GM15510 (cell line): ENCODE measurements around the gene POLR3E.

Experiments used
- POLR2A ChIP-seq: IDR thresholded peaks from 3 replicates; pipeline ENCODE4 v1.6.1; 2011; ENCODE audit warnings: borderline replicate concordance; ENCODE audit not compliant: insufficient read length; ENCODE audit errors: extremely low read depth

Gene POLR3E, protein sequence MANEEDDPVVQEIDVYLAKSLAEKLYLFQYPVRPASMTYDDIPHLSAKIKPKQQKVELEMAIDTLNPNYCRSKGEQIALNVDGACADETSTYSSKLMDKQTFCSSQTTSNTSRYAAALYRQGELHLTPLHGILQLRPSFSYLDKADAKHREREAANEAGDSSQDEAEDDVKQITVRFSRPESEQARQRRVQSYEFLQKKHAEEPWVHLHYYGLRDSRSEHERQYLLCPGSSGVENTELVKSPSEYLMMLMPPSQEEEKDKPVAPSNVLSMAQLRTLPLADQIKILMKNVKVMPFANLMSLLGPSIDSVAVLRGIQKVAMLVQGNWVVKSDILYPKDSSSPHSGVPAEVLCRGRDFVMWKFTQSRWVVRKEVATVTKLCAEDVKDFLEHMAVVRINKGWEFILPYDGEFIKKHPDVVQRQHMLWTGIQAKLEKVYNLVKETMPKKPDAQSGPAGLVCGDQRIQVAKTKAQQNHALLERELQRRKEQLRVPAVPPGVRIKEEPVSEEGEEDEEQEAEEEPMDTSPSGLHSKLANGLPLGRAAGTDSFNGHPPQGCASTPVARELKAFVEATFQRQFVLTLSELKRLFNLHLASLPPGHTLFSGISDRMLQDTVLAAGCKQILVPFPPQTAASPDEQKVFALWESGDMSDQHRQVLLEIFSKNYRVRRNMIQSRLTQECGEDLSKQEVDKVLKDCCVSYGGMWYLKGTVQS

DNA sequence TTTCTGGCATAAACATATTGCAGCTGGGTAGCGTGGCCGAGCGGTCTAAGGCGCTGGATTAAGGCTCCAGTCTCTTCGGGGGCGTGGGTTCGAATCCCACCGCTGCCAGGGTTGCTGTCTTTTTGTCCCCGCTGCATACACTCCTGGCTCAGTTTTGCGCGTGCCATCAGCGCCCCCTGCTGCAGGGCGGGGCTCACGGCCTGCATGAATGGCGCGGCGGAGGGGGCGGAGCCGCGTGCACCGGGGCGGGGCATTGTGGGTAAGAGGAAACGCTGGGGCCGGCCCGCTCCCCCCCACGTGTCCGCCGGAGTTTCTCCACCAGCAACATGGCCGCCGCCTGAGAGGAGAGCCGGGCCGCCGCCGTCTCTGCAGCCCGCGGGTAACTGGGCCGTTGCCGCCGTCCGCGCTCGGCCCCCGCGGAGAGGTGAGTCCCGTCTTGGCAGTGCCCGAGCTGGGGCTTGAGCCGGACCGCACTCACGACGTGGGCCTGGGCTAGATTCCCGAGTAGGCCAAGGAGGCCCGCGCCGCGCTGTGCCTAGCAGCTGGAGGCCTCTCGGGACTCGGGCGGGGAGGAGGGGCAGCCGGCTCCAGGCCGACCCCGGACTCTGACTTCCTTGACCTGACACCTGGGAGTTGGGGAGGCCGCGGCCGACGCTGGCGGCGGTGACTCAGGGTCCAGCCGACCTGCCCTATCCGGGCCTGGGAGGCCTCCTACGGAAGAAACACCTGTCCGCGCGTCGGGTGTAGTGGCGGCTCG lies at the start of gene POLR3E:
TSS of gene POLR3E (plus strand) at position 296 of the 757 bp plus-strand sequence. CDS start 5,560 bp downstream, outside the sequence.
- TF ChIP-seq POLR2A = peak; percentile 74

DNA sequence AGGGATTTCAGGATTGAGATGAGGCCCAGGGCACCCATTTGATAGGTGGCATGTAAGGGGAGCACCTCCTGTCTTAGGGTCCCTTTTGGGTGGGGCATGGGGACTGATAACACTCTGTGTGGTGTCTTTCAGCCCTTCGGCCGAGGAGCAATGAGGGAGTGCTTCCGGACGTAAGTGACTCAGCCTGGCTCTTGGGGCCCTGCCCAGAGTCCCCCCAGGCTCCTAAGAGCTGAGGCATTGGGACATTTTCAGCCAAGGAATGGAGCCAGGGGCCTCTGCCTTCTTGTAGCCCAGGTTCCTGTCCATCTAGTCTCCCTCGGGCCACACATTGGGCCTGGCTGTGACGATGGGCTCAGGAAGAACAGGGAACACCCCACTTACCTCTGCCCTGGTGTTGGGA lies 46.7 kb upstream of the POLR3E start:
- TF ChIP-seq POLR2A = no peak

DNA sequence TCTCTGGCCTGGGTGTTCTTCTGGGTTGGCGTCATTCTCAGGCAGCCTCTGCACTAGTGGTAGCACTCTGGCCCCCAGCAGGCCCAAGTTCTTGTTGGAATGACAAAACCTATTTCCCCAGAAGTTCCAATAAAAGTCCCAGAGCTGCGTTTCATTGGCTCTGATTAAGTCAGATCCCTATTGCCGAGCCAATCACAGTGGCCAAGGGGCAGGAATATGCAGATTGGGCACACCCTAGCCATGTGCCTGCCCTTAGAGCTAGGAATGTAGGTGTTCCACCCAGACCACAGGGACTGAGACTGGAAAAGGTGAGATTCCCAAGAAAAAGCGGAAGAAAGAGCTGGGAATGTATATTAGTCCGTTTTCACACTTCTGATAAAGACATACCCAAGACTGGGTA lies 44.9 kb upstream of the POLR3E start:
- no peak for TF ChIP-seq POLR2A

DNA sequence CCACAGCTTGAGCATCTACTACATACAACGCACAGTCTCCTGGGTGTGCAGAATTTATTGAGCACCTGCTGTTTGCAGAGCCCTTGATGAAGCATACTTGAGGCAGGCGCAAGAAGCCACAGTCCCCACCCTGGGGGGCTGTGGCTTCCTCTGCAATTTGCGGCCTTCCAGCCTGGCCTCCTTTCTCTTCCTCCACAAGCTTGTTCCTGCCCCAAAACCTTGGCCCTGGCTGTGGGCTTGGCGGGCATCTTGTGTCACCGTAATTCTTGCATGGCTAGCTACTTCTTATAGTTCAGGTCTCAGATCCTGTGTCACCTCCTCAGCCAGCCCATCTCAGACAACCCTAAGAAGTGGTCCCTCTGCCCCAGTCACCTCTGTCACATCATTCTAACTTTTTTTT lies 43.9 kb upstream of the POLR3E start:
- no peak for TF ChIP-seq POLR2A

DNA sequence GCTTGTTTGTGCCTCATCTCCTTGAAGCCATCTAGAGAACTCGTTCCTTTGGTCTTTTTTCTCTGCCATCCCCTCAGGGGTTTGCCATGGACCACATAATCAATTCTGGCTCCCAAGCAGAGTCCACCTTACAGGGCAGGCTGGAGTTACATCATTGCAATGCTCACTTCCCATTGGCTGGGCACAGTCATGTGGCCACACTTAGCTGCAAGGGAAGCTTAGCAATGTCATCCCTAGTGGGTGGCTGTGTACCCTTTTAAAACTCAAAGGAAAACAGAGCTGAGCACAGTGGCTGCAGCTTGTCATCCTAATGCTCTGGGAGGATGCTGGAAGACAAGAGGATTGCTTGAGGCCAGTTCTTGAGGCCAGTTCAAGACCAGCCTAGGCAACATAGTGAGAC lies 41.9 kb upstream of the POLR3E start:
- no peak for TF ChIP-seq POLR2A

DNA sequence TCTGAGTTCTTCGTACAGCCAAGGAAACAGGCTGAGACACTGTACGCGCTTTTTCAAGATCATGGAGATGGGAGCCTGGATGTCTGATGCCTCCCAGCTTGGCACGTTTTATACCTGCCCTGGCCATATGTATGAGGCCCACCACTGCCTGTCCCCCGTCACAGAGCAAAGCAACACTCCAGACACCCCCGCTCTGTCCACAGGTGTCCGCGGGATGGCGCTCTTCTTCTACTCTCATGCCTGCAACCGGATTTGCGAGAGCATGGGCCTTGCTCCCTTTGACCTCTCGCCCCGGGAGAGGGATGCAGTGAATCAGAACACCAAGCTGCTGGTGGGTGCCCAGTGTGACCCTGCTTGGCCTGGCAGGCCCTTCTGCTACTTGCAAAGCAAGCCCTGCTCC lies 39.8 kb upstream of the POLR3E start:
- no peak for TF ChIP-seq POLR2A

DNA sequence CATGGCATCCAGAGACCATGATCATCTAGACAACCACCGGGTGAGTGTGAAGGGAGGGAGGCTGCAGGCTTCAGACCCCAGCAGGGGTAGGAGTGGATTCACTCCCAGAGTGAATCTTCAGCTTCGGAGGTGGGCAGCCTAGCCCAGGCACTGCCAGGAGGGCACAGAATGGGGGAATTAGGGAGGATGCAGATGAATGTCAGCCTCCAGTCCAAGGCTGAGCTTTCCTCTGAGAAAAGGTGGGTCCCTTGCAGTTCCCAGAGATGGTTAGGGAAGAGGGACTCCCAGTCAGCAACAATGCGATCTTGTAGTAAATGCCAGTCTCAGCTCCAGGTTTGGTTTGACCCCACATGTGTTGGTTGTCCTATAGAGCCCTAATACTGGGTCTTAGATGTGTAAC lies 36.7 kb upstream of the POLR3E start:
- no peak for TF ChIP-seq POLR2A

DNA sequence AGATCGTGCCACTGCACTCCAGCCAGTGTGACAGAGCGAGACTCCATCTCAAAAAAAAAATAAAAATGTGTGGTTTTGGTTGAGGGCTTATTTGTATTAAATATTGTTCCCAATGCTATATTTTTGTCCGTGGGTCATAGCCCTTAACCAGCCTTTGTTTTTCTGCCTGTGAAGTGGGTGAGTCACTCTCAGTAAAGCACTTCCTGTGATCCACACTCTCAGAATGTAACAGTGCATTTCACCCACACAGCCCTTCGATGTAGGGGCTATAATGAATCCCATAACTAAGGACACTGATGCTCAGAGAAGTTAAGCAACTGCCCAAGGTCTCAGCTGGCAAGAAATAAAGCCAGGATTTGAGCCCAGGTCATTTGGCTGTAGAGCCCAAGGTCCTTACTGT lies 34.7 kb upstream of the POLR3E start:
- no peak for TF ChIP-seq POLR2A

DNA sequence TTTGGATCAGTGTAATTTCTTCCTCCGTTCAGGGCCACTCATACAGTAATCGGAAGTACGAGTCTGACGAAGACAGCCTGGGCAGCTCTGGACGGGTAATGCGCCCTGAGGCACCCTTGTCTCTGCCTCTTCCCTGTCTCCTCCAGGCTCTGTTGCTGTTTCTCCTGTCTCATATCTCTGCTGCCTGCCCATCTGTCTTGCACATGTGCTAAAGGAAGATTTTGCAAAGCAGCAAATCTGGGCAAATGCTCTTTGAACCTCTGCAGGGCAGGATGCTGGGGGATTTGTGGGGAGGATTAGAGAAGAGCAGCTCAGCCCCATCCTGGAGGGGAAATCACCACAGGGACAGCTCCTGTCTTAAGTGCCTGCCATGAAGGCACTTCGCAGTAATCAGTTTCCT lies 32.4 kb upstream of the POLR3E start:
- no peak for TF ChIP-seq POLR2A

DNA sequence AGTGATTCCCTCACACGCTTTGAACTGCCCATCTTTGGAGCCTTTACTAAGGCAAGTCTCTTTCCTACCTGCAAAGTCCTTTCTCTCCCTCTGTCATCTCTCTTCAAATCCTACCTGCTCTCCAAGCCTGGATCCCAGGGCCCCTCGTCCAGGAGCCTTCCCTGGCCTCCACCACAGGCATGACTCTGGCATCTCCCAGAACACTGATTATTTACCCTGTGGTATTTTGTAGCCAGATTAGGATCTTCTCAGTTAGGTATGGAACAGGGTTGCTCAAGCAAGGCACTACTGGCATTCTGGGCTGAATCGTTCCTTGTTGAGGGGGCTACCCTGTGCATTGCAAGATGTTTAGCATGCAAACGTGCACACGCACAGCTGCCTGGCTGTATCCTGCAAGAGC lies 31.9 kb upstream of the POLR3E start:
- no peak for TF ChIP-seq POLR2A

DNA sequence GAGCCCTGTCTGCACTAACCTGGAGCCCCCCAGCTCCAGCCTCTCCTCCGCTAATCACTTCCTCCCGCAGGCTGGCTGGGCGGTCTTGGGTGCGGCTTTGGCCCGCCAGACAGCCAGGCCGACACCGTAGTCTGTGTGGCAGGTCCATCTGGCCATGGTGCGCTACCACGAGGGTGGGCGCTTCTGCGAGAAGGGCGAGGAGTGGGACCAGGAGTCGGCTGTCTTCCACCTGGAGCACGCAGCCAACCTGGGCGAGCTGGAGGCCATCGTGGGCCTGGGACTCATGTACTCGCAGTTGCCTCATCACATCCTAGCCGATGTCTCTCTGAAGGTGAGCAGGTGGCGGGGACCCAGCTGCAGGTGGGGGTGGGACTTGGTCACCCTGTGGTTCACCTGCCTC lies 30.7 kb upstream of the POLR3E start:
- TF ChIP-seq POLR2A = no peak

DNA sequence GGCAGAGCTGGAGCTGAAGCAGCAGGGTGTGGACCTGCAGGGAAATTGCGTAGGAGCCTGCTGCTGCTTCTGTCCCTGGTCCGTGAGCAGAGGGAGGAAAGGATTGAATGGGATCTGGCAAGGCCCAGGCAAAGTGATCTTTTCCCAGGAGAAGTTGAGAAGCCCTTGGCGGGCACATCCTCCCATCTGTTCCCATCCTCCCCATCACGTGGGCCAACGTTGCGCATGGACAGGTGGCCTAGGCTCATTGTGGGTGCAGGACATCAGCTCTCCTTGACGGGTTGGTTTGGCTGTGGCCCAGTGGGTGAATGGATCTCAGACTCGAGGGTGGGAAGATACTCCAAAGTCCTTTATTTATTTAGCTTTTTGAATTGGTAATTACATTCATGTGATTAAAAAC lies 29.4 kb upstream of the POLR3E start:
- no peak for TF ChIP-seq POLR2A

DNA sequence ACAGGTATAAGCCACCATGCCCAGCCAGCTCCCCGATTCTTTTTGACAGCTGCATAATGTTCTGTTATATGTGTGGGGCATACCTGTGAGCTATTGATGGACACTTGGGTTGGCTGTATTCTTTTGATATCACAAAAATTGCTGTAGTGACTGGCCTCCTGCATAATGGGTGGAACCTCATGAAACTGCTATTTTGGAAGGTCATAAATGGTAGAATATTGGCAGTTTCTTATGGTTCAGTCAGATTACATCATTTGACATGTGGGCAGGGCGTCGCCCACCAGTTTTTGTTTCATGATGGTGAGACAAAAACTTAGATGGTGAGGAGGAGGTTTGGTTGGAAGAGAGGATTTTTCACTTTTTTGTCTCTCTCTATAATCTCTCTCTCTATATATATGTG lies 26.7 kb upstream of the POLR3E start:
- TF ChIP-seq POLR2A = no peak

DNA sequence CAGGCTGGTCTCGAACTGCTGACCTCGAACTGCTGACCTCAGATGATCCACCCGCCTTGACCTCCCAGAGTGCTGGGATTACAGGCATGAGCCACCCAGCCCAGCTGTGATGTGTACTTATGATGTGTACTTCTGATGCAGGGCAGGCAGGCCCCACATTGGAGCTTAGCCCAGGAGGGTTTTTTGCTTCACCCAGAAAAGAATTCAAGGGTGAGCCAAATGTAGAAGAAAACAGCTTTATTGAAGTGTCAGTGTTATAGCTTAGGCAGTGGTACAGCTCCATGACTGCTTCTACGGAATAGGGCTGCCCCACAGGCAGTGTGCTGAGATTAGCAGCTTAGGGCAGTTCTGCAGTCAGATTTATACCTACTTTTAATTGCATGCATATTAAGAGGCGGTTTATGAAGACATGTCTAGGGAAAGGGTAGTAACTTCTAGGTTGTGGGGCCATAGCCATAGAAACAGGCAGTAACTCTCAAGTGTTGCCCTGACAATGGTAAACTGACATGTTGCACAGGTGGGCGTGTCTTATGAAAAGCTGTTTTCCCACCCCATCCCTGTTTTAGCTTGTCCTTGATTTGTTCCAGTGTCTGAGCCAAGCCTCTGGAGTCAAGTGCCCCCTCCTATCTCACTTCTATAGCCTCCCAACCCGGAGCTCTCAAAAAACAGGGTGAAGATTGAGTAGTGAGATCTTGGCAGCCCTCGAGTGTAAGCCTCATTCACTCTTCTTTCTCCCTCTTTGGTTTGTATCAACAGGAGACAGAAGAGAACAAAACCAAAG lies 24.1 kb upstream of the POLR3E start:
- no peak for TF ChIP-seq POLR2A

DNA sequence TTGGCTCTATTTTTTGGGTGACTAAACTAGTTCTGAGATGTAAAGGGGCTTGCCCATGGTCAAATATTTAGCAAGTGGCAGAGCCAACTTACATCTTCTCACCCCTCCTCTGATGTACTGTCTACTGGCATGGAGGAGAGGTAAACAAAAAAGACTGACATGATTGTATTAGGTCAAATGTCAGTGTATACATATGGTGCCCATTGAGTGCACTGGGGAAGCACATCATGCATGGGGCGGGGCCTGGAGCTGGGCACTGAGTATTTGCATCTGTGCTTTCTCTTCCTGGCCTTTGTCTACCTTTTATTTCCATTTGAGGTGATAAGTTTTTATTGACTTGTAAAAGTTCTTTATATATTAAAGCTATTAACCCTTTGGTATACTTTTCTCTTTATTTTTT lies 22.3 kb upstream of the POLR3E start:
- TF ChIP-seq POLR2A = no peak
